WTC11 (cell line): ENCODE results near the gene TMEM158. TPM values are rescaled to one million over a fixed set of nuclear protein-coding genes. Genes with fewer than 3 reads are reported as not detected.

Experiments
- MAX ChIP-seq: sonication (generic); formaldehyde crosslinking; IDR thresholded peaks from 2 replicates; pipeline ENCODE4 v1.8.0; 2022; ENCODE audit warnings: mild to moderate bottlenecking, missing genetic modification reagents
- NR2C2 ChIP-seq: sonication (generic); formaldehyde crosslinking; IDR thresholded peaks from 2 replicates; pipeline ENCODE4 v1.8.0; 2022; ENCODE audit warnings: mild to moderate bottlenecking, missing genetic modification reagents
- PREB ChIP-seq: sonication (generic); formaldehyde crosslinking; IDR thresholded peaks from 2 replicates; pipeline ENCODE4 v1.8.1; 2022; ENCODE audit warnings: mild to moderate bottlenecking, missing genetic modification reagents, moderate library complexity, borderline replicate concordance
- TCF7 ChIP-seq: sonication (generic); formaldehyde crosslinking; IDR thresholded peaks from 2 replicates; pipeline ENCODE4 v1.8.0; 2022; ENCODE audit warnings: mild to moderate bottlenecking, low read depth, missing genetic modification reagents, moderate library complexity
- USF1 ChIP-seq: sonication (generic); formaldehyde crosslinking; IDR thresholded peaks from 2 replicates; pipeline ENCODE4 v1.8.0; 2022; ENCODE audit warnings: mild to moderate bottlenecking, missing genetic modification reagents
- total RNA-seq: library from RNA; stranded (reverse); gene quantifications from 3 replicates; pipeline ENCODE4 v1.2.3, GENCODE V29; 2021

Gene TMEM158
- total RNA-seq, 1 experiment from 2014 or later = 17.9 TPM

- TF ChIP-seq PREB (CRISPR knock-in tag) = no peak
- TF ChIP-seq TCF7 (CRISPR knock-in tag) = no peak
- TF ChIP-seq MAX = no peak
- TF ChIP-seq NR2C2 = no peak
- TF ChIP-seq USF1 (CRISPR knock-in tag) = no peak
- TF ChIP-seq, all 79 proteins: peak for 0
These were observed 49.2 kb downstream of the TMEM158 start (continued) for GRCh38 chr3:45176912-45177311.

Other genes starting within 250 kb of the TMEM158 start
- 0.57 to 0.92 TPM (median 0.81 TPM) in 3 replicates for gene CLEC3B, start 200.0 kb downstream of the TMEM158 start, total RNA-seq
- 13.4 to 14.6 TPM (median 13.5 TPM) in 3 replicates for gene CDCP1, start 79.9 kb downstream of the TMEM158 start, total RNA-seq
- 43.0 to 52.0 TPM (median 46.3 TPM) in 3 replicates for gene LARS2, start 162.3 kb upstream of the TMEM158 start, total RNA-seq